GM12878 (cell line): ENCODE measurements around the gene ZIC1. TPM values are rescaled to one million over a fixed set of nuclear protein-coding genes. Genes with fewer than 3 reads are reported as not detected.

ENCODE experiments used
- ATAC-seq: fragments of 200-7000 bp; cut with Tn5 transposase; 3 replicates; pipeline ENCODE4 v1.9.1; 2020; ENCODE audit warnings: mild to moderate bottlenecking, moderate library complexity
- BruUV-seq: library from RNA; stranded (reverse); fragments of 400-500 nt; replicated peaks from 2 replicates; lab custom pipeline; 2021; lab: Mats Ljungman, UMichigan
- CTCF ChIA-PET: fragments of 300-600 bp; sonication (Branson Sonifier 250); formaldehyde crosslinking; extraction: SDS; loops from one replicate; lab custom pipeline; 2021; ENCODE audit warnings: inconsistent platforms; lab: Yijun Ruan, JAX
- POLR2A ChIA-PET: fragments of 350-600 bp; formaldehyde crosslinking; extraction: SDS; loops from one replicate; lab custom pipeline; 2021; ENCODE audit warnings: inconsistent platforms; lab: Charles Lee
- RAD21 ChIA-PET: fragments of 300-600 bp; sonication (Branson Sonifier 250); formaldehyde crosslinking; loops from one replicate; lab custom pipeline; 2023; ENCODE audit warnings: antibody characterized with exemption; ENCODE audit not compliant: unreplicated experiment; lab: Charles Lee
- SMC1A ChIA-PET: fragments of 300-600 bp; sonication (Branson Sonifier 250); formaldehyde crosslinking; loops from one replicate; lab custom pipeline; 2023; ENCODE audit not compliant: unreplicated experiment, uncharacterized antibody; lab: Charles Lee
- DNase-seq: peaks from one replicate; pipeline ENCODE4 v3.0.0-alpha.2; 2011; ENCODE audit warnings: low read depth, low spot score
- FAIRE-seq: peaks from 3 replicates; lab custom pipeline; 2011; peaks lifted over from hg19 to GRCh38; lab: Jason Lieb, UNC
- H2AFZ ChIP-seq: 2 replicates; pipeline ENCODE4 v1.6.0; 2011; ENCODE audit warnings: low read depth, low read length, control low read depth; ENCODE audit not compliant: control insufficient read depth
- H3K27ac ChIP-seq: 2 replicates; pipeline ENCODE4 v1.5.1; 2011; ENCODE audit warnings: control low read depth; ENCODE audit not compliant: control insufficient read depth, insufficient read depth
- H3K27me3 ChIP-seq, 2 experiments: replicated peaks in 1 of 2; 2 replicates each; pipeline versions ENCODE4 v1.6.0 to v1.6.1; 2011; ENCODE audit warnings: low read length in 1 of 2; ENCODE audit not compliant: control insufficient read depth in 2 of 2, insufficient read depth in 2 of 2
- H3K36me3 ChIP-seq, 2 experiments: 2 replicates each; pipeline ENCODE4 v1.5.1; 2011; ENCODE audit warnings: low read length in 1 of 2; ENCODE audit not compliant: control insufficient read depth in 2 of 2, insufficient read depth in 2 of 2
- H3K4me1 ChIP-seq: 2 replicates; pipeline ENCODE4 v1.6.1; 2011; ENCODE audit warnings: mild to moderate bottlenecking, low read length, moderate library complexity, mixed read lengths; ENCODE audit not compliant: control insufficient read depth, insufficient read depth
- H3K4me2 ChIP-seq: 2 replicates; pipeline ENCODE4 v1.6.0; 2011; ENCODE audit warnings: control low read depth; ENCODE audit not compliant: control insufficient read depth, insufficient read depth
- H3K4me3 ChIP-seq: fragments of 200-600 bp; sonication (generic); 2 replicates; pipeline ENCODE4 v1.5.1; 2016
- H3K79me2 ChIP-seq: 2 replicates; pipeline ENCODE4 v1.6.0; 2011; ENCODE audit warnings: low read length; ENCODE audit not compliant: control insufficient read depth, insufficient read depth
- H3K9ac ChIP-seq: 2 replicates; pipeline ENCODE4 v1.8.0; 2011; ENCODE audit warnings: low read length, control low read depth, mixed read lengths; ENCODE audit not compliant: control insufficient read depth, insufficient read depth
- H3K9me3 ChIP-seq: replicated peaks from 3 replicates; pipeline ENCODE4 v1.5.1; 2011; ENCODE audit warnings: mild to moderate bottlenecking, low read length; ENCODE audit not compliant: control insufficient read depth, insufficient read depth
- H4K20me1 ChIP-seq: 2 replicates; pipeline ENCODE4 v1.6.0; 2011; ENCODE audit not compliant: control insufficient read depth, insufficient read depth
- CHD1 ChIP-seq: IDR thresholded peaks from 2 replicates; pipeline ENCODE4 v1.6.1; 2012; ENCODE audit warnings: low read depth, low read length, improper control_type of control experiment
- E2F4 ChIP-seq: IDR thresholded peaks from 2 replicates; pipeline ENCODE4 v1.6.1; 2012; ENCODE audit warnings: low read depth, low read length, improper control_type of control experiment
- HCFC1 ChIP-seq: fragments of 150-350 bp; IDR thresholded peaks from 2 replicates; pipeline ENCODE4 v1.6.1; 2014; ENCODE audit warnings: low read length
- IKZF2 ChIP-seq, 2 experiments: fragments of 450-650 bp; IDR thresholded peaks; 2 replicates each; pipeline ENCODE4 v1.6.1; 2017; ENCODE audit warnings: mild to moderate bottlenecking in 2 of 2, moderate library complexity in 2 of 2
- KAT2A ChIP-seq: conservative IDR thresholded peaks from 2 replicates; pipeline ENCODE4 v1.6.1; 2011; ENCODE audit warnings: low read depth, low read length; ENCODE audit not compliant: control insufficient read depth
- KLF5 ChIP-seq: fragments of 450-650 bp; IDR thresholded peaks from 2 replicates; pipeline ENCODE4 v1.6.1; 2014; ENCODE audit warnings: mild to moderate bottlenecking; ENCODE audit not compliant: partially characterized antibody
- MEF2A ChIP-seq: IDR thresholded peaks from 2 replicates; pipeline ENCODE4 v1.6.1; 2011; ENCODE audit warnings: low read depth, mild to moderate bottlenecking, low read length, moderate library complexity; ENCODE audit not compliant: insufficient read depth
- MTA3 ChIP-seq: IDR thresholded peaks from 2 replicates; pipeline ENCODE4 v1.6.1; 2012; ENCODE audit warnings: low read length, inconsistent platforms, borderline replicate concordance
- SMAD1 ChIP-seq: fragments of 450-650 bp; IDR thresholded peaks from 2 replicates; pipeline ENCODE4 v1.6.1; 2018; ENCODE audit warnings: mild to moderate bottlenecking, low read depth; ENCODE audit not compliant: partially characterized antibody
- TCF3 ChIP-seq: IDR thresholded peaks from 2 replicates; pipeline ENCODE4 v1.6.1; 2012; ENCODE audit warnings: low read depth, mild to moderate bottlenecking, low read length, borderline replicate concordance; ENCODE audit not compliant: insufficient read depth
- WRNIP1 ChIP-seq: IDR thresholded peaks from 2 replicates; pipeline ENCODE4 v1.6.1; 2011; ENCODE audit warnings: low read depth, low read length, improper control_type of control experiment, borderline replicate concordance
- WGBS: methylation state at CpG from one replicate; pipeline ENCODE4 v1.1.6; 2016; ENCODE audit warnings: low lambda C conversion rate; ENCODE audit not compliant: insufficient replicate concordance, insufficient coverage; ENCODE audit errors: missing lambda C conversion rate; 5-methylcytosine and 5-hydroxymethylcytosine counted together
- in situ Hi-C: fragments of 300-500 bp; cut with MboI; formaldehyde crosslinking; loops from 9 replicates; pipeline ENCODE4 v1.14.3; 2018; ENCODE audit warnings: mixed read lengths
- intact Hi-C: fragments of 100-400 bp; cut with micrococcal nuclease; formaldehyde crosslinking; loops from one replicate; pipeline ENCODE4 v1.14.2; 2022; ENCODE audit not compliant: unreplicated experiment
- polyA plus RNA-seq, 11 experiments: library from polyadenylated mRNA; depleted of rRNA in 4 of 11; unstranded in 6 of 11; stranded (reverse) in 5 of 11; fragments of >200 nt; fragmentation: Nextera tagmentation in 4 of 11; fragmentation: Illumina TruSeq in 1 of 11; extraction: Ambion mirVana in 4 of 11; extraction: Trizol in 1 of 11; gene quantifications; 1 replicate in 1 of 11; 2 replicates in 10 of 11; pipeline versions ENCODE4 v1.2.1 to v1.2.3, GENCODE V29; 2011 to 2016; ENCODE audit warnings: inconsistent platforms in 2 of 11, missing spikeins in 2 of 11, low read depth in 1 of 11
- total RNA-seq, 4 experiments: library from RNA; depleted of rRNA in 3 of 4; stranded (reverse); fragments of >200 nt in 3 of 4; fragmentation: Illumina TruSeq in 1 of 4; extraction: Trizol in 1 of 4; gene quantifications; 2 replicates each; pipeline versions ENCODE4 v1.2.1 to v1.2.3, GENCODE V29; 2013 to 2021

Gene ZIC1
- total and polyA plus RNA-seq, 10 of the 15 experiments (the other 5 are each of a cell fraction or from before 2014, with no cell fraction given), result not detected

DNA sequence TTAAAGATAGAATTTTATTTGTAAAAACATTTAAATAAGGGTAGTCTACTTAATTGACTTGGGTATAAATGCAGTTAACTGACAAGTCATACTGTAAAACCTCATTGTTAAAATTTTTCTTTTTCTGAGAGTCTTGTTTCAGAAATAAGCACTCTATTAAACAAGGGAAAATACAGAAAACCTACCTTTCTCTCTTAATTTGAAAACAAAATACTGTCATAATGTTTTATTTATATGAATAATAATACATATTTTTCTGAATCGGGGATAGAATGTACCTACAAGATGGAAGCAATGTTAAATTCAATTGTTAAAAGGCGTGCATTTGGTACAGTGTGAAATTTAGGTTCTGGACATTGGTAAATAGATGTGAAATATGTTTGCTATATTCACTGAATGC lies 17.8 kb downstream of the ZIC1 start:
- no peak overlapping the region for H3K4me3 ChIP-seq
- no peak overlapping the region for H3K9ac ChIP-seq
- H3K27me3 ChIP-seq, result peaks cover 2 to 11% of the 10 kb centered on the region in 2 experiments; a peak in 3 of 4 replicates
- TF ChIP-seq KAT2A (no peak), HCFC1 (no peak), WRNIP1 (no peak), SMAD1 (no peak)
- intact Hi-C loops (no loop called here), in situ Hi-C loops (no loop called here)
- ChIA-PET CTCF (interaction anchor here (1.5 kb wide), 1 partner anchor 43 kb away, joined by 3 read pairs; no protein-coding TSS in a partner anchor), SMC1A (interaction anchor here (1.5 kb wide), 1 partner anchor 24 kb away, joined by 4 read pairs; no protein-coding TSS in a partner anchor), POLR2A (no interaction called here), RAD21 (no interaction called here)
- H3K36me3 ChIP-seq, result no peaks in the 10 kb centered on the region
- no peaks in the 10 kb centered on the region for H3K9me3 ChIP-seq
- ATAC-seq (no peak), DNase-seq (no peak), FAIRE-seq (no peak)
- no TSS peak for BruUV-seq
- H3K27ac ChIP-seq, result no peak overlapping the region
- WGBS, result 33% methylated on average over 2 of the region's 2 CpGs
- no peak overlapping the region for H2AFZ ChIP-seq
- no peaks in the 10 kb centered on the region for H4K20me1 ChIP-seq
- H3K79me2 ChIP-seq, result no peaks in the 10 kb centered on the region
- H3K4me2 ChIP-seq, result no peak overlapping the region
- no peaks in the 10 kb centered on the region for H3K4me1 ChIP-seq

DNA sequence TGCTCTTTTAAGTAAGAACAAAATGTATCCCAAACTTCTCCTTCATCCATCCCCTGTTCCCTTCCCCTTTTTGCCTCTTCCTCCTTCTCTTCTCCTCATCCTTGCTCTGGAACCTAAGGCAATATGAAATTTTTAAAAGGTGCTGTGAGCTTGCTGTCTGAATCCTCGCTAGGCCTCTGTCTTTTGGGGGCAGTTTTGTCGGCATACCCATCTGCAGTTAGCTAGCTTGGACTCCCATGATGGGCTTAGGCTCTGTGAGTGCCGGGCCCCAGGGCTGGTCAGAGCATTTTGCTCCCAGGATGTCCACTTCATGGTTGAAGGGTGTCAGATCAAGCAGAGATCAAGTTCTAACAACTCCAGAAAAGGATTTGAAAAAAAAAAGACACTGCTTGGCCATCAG lies 18.6 kb downstream of the ZIC1 start:
- no peak for DNase-seq
- Histone ChIP-seq H3K36me3 (no peaks in the 10 kb centered on the region), H3K27me3 (peaks cover 2 to 7% of the 10 kb centered on the region in 2 experiments; a peak in 3 of 4 replicates), H3K9me3 (no peaks in the 10 kb centered on the region), H2AFZ (no peak overlapping the region), H3K79me2 (no peaks in the 10 kb centered on the region), H3K4me2 (no peak overlapping the region), H3K4me3 (no peak overlapping the region), H3K27ac (no peak overlapping the region), H3K4me1 (no peaks in the 10 kb centered on the region), H3K9ac (no peak overlapping the region), H4K20me1 (no peaks in the 10 kb centered on the region)
- TF ChIP-seq E2F4 (no peak), CHD1 (no peak), IKZF2 (IDR thresholded peaks at IDR 0.05) (no peak), TCF3 (no peak), KLF5 (no peak), MEF2A (no peak), MTA3 (no peak)
- SMC1A ChIA-PET, result no interaction called here
- intact Hi-C loops, result no loop called here
- 10% methylated on average over 3 of the region's 3 CpGs for WGBS
- in situ Hi-C loops, result no loop called here
- no peak for ATAC-seq
- no peak for FAIRE-seq
- RAD21 ChIA-PET, result no interaction called here
- CTCF ChIA-PET, result no interaction called here
- BruUV-seq, result no TSS peak
- POLR2A ChIA-PET, result no interaction called here
